ENCODE results near the gene TOB1.

The TOB1 gene

DNA sequence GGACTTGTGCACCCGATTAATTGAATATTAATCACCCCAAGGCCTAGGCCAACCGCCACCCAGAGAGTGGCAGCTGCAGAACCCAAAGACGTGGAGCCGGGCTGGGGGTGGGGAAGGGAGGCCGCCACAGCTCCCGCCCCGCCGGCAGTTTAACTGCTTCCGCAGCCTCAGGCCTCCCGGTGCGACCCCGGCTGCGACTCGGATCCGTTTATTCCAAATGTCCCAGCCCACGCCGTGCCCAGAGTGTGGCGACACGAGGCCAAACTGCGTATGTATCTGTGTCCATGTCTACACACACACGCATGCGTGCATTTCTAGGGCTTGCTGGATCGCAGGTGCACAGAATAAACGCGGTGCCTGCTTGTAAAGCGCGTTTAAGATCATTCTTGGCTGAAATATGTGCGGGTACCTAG is 802 bp upstream of the TOB1 start:
- Histone ChIP-seq H3K4me1 (ENCODE audit: insufficient read depth, insufficient read length) (peaks cover 3% of the 10 kb centered on the region), H3K27me3 (ENCODE audit: insufficient read depth, insufficient read length) (no peaks in the 10 kb centered on the region), H3K36me3 (ENCODE audit: insufficient read depth, insufficient read length, low read length) (peaks cover 21% of the 10 kb centered on the region), H3K4me3 (ENCODE audit: insufficient read length, low read depth) (peak overlapping the region; percentile 86), H3K9me3 (ENCODE audit: insufficient read depth, low read length) (no peaks in the 10 kb centered on the region), H3K9ac (ENCODE audit: insufficient read length, low read depth) (peak overlapping the region; percentile 86)
- no peak for DNase-seq (ENCODE audit: low read depth, low spot score)
- TF ChIP-seq YY1 (IDR thresholded peaks at IDR 0.05; ENCODE audit: insufficient read depth, insufficient read length): no peak

DNA sequence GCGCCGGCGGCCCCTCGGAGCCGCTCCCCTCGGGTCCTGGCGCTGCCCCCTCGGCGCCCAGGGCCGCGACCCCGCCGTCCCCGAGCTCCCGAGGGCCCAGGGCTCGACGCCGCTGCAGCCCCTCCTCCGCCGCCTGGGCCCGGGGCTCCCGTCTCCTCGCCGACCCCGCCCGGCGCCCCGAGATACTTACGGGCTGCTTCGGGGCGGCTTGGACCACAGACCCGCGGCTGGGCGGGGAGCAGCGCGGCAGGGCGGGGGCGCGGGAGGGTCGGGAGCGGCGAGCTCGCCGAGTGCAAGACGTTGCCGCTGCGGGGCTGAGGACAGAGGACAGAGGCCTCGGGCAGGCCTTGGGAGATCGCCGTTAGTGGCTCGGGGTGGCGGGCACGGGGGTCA is 290 bp downstream of the TOB1 start:
- Histone ChIP-seq H3K36me3 (ENCODE audit: insufficient read depth, insufficient read length, low read length) (peaks cover 29% of the 10 kb centered on the region), H3K4me1 (ENCODE audit: insufficient read depth, insufficient read length) (peaks cover 3% of the 10 kb centered on the region), H3K9me3 (ENCODE audit: insufficient read depth, low read length) (no peaks in the 10 kb centered on the region), H3K9ac (ENCODE audit: insufficient read length, low read depth) (peak overlapping the region; percentile 93), H3K27me3 (ENCODE audit: insufficient read depth, insufficient read length) (no peaks in the 10 kb centered on the region), H3K4me3 (ENCODE audit: insufficient read length, low read depth) (peak overlapping the region; percentile 58)
- TF ChIP-seq YY1 (IDR thresholded peaks at IDR 0.05; ENCODE audit: insufficient read depth, insufficient read length): no peak
- no peak for TF ChIP-seq ZNF274 (IDR thresholded peaks at IDR 0.05; ENCODE audit: low read depth, low read length)
- no peak for TF ChIP-seq SUZ12 (IDR thresholded peaks at IDR 0.05; ENCODE audit: extremely low read depth, insufficient read depth, insufficient read length)
- peak; percentile 22 for DNase-seq (ENCODE audit: low read depth, low spot score)

DNA sequence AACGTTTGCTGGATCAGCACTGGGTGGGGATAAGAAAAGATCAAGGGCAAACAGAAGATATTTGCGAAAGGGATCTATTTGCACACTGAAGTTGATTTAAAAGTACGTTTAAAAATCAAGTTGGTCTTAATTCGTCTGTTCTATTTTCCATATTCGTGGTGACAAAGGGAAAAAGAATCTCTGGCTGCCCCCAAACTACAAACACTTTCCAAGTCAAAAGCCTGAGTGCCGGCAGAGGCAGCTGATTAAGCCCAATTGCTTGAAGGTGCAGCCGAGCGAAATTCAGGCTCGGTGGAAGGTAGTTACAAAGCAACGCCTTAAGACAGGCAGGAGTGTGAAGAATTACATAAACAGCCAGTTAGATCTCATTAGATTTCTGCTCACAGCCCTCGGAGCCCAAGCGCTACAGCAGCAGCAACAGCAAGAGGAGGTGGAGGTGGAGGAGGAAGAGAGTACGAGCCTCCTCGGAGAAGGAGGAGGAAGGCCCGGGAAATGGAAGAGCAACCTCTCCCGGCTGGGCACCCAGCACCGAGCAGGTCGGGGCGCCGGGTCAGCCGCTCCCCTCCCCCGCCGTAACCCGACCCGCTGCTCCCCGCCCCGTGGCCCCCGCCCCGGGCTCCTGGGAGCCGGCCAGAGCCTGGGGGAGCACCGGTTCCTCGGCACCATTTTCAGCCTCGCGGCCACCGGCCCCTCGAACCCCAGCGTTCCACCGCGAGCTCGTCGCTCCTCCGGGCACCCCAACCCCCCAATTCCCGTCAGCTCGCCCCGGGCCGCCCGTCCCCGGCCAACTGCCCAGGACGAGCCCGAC is 890 bp downstream of the TOB1 start:
- H3K36me3 ChIP-seq (ENCODE audit: insufficient read depth, insufficient read length, low read length): peaks cover 29% of the 10 kb centered on the region
- peak; percentile 28 for DNase-seq (ENCODE audit: low read depth, low spot score)
- H3K9ac ChIP-seq (ENCODE audit: insufficient read length, low read depth): peak overlapping the region; percentile 93
- peaks cover 3% of the 10 kb centered on the region for H3K4me1 ChIP-seq (ENCODE audit: insufficient read depth, insufficient read length)
- peak overlapping the region; percentile 58 for H3K4me3 ChIP-seq (ENCODE audit: insufficient read length, low read depth)
- no peaks in the 10 kb centered on the region for H3K27me3 ChIP-seq (ENCODE audit: insufficient read depth, insufficient read length)
- TF ChIP-seq ZNF274 (IDR thresholded peaks at IDR 0.05; ENCODE audit: low read depth, low read length) (no peak), YY1 (IDR thresholded peaks at IDR 0.05; ENCODE audit: insufficient read depth, insufficient read length) (no peak), SUZ12 (IDR thresholded peaks at IDR 0.05; ENCODE audit: extremely low read depth, insufficient read depth, insufficient read length) (no peak)
- H3K9me3 ChIP-seq (ENCODE audit: insufficient read depth, low read length): no peaks in the 10 kb centered on the region

DNA sequence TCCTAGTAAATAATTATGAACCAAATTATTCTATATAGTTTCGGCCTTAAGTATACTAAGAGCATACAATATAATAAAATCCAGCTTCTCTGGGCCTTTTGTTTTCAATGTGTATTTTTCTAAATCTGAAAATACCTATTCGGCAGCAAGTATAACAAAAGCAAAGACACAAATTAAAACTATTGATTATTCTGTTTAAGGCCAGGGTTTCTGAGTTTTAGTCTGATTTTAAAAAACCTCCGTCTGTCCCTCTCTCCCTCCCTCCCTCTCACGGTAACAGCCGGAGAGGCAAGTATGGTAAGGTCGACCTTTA is 1.5 kb downstream of the TOB1 start:
- no peak for TF ChIP-seq SUZ12 (IDR thresholded peaks at IDR 0.05; ENCODE audit: extremely low read depth, insufficient read depth, insufficient read length)
- no peak for TF ChIP-seq YY1 (IDR thresholded peaks at IDR 0.05; ENCODE audit: insufficient read depth, insufficient read length)
- TF ChIP-seq ZNF274 (IDR thresholded peaks at IDR 0.05; ENCODE audit: low read depth, low read length): no peak
- Histone ChIP-seq H3K4me3 (ENCODE audit: insufficient read length, low read depth) (peak overlapping the region; percentile 58), H3K9ac (ENCODE audit: insufficient read length, low read depth) (peak overlapping the region; percentile 93), H3K4me1 (ENCODE audit: insufficient read depth, insufficient read length) (peaks cover 3% of the 10 kb centered on the region), H3K27me3 (ENCODE audit: insufficient read depth, insufficient read length) (no peaks in the 10 kb centered on the region), H3K36me3 (ENCODE audit: insufficient read depth, insufficient read length, low read length) (peaks cover 29% of the 10 kb centered on the region), H3K9me3 (ENCODE audit: insufficient read depth, low read length) (no peaks in the 10 kb centered on the region)
- no peak for DNase-seq (ENCODE audit: low read depth, low spot score)

DNA sequence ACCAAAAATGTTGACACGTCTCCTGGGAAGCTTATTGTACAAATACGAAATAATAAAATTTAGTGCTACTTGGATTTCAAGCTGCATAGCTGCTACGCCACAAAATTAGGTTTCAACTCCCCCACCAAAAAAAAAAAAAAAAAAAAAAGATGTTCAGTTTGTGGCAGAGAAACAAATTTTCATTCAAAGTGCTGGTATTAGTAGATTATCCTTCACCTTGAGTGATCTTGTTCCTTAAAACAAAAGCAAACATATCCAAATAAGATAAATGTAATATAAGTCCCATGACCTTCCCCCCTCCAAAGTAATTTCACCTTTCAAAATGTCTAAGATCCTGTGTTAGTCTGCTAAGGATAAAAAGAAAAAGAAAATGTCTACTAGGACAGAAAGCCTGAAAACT is 2.2 kb downstream of the TOB1 start:
- Histone ChIP-seq H3K9ac (ENCODE audit: insufficient read length, low read depth) (no peak overlapping the region), H3K4me3 (ENCODE audit: insufficient read length, low read depth) (no peak overlapping the region), H3K9me3 (ENCODE audit: insufficient read depth, low read length) (no peaks in the 10 kb centered on the region), H3K27me3 (ENCODE audit: insufficient read depth, insufficient read length) (no peaks in the 10 kb centered on the region), H3K4me1 (ENCODE audit: insufficient read depth, insufficient read length) (peaks cover 3% of the 10 kb centered on the region), H3K36me3 (ENCODE audit: insufficient read depth, insufficient read length, low read length) (peaks cover 29% of the 10 kb centered on the region)
- no peak for DNase-seq (ENCODE audit: low read depth, low spot score)
- TF ChIP-seq ZNF274 (IDR thresholded peaks at IDR 0.05; ENCODE audit: low read depth, low read length) (no peak), YY1 (IDR thresholded peaks at IDR 0.05; ENCODE audit: insufficient read depth, insufficient read length) (no peak), SUZ12 (IDR thresholded peaks at IDR 0.05; ENCODE audit: extremely low read depth, insufficient read depth, insufficient read length) (no peak)

DNA sequence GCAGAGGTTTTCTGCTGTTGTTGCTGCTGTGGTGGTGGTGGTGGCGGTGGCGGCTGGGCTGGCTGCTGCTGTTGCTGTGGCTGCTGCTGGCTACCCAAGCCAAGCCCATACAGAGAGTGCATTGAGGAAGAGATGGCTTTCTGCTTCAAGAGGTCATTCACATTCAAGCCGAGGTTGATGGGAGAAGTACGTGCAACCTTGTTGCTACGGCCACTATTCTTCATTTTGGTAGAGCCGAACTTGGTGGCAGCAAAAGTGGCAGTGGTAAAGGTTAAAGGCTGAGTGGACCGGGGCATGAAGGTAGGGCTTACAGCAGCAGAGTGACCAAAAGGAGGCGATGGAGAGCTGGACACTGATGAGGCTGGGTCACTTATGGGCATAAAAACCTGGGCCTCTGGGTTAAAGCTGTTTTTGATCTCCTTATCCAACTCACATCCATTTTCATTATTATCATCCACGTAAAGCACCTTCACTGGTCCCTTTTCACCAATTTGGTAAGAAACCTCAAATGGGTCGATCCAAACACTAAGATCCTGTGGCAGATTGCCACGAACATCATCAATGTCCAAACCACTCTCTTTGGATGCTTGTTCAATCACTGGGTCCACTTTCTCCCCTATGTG is 2.8 kb downstream of the TOB1 start:
- Histone ChIP-seq H3K4me3 (ENCODE audit: insufficient read length, low read depth) (no peak overlapping the region), H3K9me3 (ENCODE audit: insufficient read depth, low read length) (no peaks in the 10 kb centered on the region), H3K9ac (ENCODE audit: insufficient read length, low read depth) (no peak overlapping the region), H3K36me3 (ENCODE audit: insufficient read depth, insufficient read length, low read length) (peaks cover 29% of the 10 kb centered on the region), H3K27me3 (ENCODE audit: insufficient read depth, insufficient read length) (no peaks in the 10 kb centered on the region), H3K4me1 (ENCODE audit: insufficient read depth, insufficient read length) (peaks cover 3% of the 10 kb centered on the region)
- TF ChIP-seq ZNF274 (IDR thresholded peaks at IDR 0.05; ENCODE audit: low read depth, low read length) (no peak), SUZ12 (IDR thresholded peaks at IDR 0.05; ENCODE audit: extremely low read depth, insufficient read depth, insufficient read length) (no peak), YY1 (IDR thresholded peaks at IDR 0.05; ENCODE audit: insufficient read depth, insufficient read length) (no peak)
- peak; percentile 32 for DNase-seq (ENCODE audit: low read depth, low spot score)

DNA sequence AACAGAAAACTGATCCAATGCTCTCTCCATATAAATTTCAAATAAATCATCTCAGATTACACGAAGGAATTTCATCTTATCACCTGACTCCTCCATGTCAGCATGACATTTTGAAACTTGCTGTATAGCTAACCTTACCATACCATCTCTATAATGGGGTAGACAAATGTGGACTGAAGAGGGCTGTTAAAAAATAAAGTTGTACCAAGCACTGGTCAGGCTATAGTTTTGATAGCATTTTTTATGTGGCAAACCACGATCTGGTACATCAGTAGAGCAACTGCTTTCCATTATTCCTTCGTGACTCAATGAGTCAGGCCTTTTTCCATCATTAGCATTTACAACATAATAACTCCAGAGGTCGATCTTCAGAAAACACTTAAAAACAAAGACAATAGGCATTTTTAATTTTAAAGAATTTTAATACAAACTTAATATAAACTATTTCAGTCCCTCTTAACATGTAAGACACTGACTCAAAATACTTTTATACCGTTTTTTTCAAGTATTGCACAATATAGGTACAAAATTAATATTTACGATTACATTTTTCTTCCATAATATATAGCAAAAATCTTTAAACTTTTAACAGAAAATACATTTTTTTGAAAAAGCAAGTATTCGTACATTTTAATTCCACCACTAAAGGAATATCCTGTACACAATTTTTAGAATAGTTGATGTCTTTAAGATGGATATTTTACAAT is 4.2 kb downstream of the TOB1 start:
- Histone ChIP-seq H3K4me3 (ENCODE audit: insufficient read length, low read depth) (no peak overlapping the region), H3K4me1 (ENCODE audit: insufficient read depth, insufficient read length) (peaks cover 3% of the 10 kb centered on the region), H3K9me3 (ENCODE audit: insufficient read depth, low read length) (no peaks in the 10 kb centered on the region), H3K36me3 (ENCODE audit: insufficient read depth, insufficient read length, low read length) (peaks cover 29% of the 10 kb centered on the region), H3K9ac (ENCODE audit: insufficient read length, low read depth) (no peak overlapping the region), H3K27me3 (ENCODE audit: insufficient read depth, insufficient read length) (no peaks in the 10 kb centered on the region)
- DNase-seq (ENCODE audit: low read depth, low spot score): no peak
- TF ChIP-seq YY1 (IDR thresholded peaks at IDR 0.05; ENCODE audit: insufficient read depth, insufficient read length) (no peak), SUZ12 (IDR thresholded peaks at IDR 0.05; ENCODE audit: extremely low read depth, insufficient read depth, insufficient read length) (no peak), ZNF274 (IDR thresholded peaks at IDR 0.05; ENCODE audit: low read depth, low read length) (no peak)

Measured in NT2/D1 (cell line).